BLaER1 (cell line): Measurements from ENCODE around the gene LEFTY2.
A peak's percentile ranks its signal among the peaks of the same experiment; 100 is the strongest.
"Not testable (repeated sequence)": the region's sequence is repeated elsewhere in the genome, so short reads cannot be mapped to it uniquely, and the experiment has no call there.

Source experiments
- H3K27ac ChIP-seq: shearing (Covaris generic); formaldehyde crosslinking; 2 replicates; pipeline ENCODE4 v1.8.1; 2022
- H3K27me3 ChIP-seq: shearing (Covaris generic); formaldehyde crosslinking; 2 replicates; pipeline ENCODE4 v1.8.1; 2022
- H3K36me3 ChIP-seq: shearing (Covaris generic); formaldehyde crosslinking; 2 replicates; pipeline ENCODE4 v1.8.1; 2022
- H3K4me1 ChIP-seq: shearing (Covaris generic); formaldehyde crosslinking; 2 replicates; pipeline ENCODE4 v1.8.1; 2022
- H3K4me2 ChIP-seq: shearing (Covaris generic); formaldehyde crosslinking; 2 replicates; pipeline ENCODE4 v1.8.1; 2022
- H3K4me3 ChIP-seq: shearing (Covaris generic); formaldehyde crosslinking; 2 replicates; pipeline ENCODE4 v1.8.1; 2022
- H3K9ac ChIP-seq: shearing (Covaris generic); formaldehyde crosslinking; 2 replicates; pipeline ENCODE4 v1.8.1; 2022
- H3K9me3 ChIP-seq: shearing (Covaris generic); formaldehyde crosslinking; 2 replicates; pipeline ENCODE4 v1.8.1; 2022
- H4K20me1 ChIP-seq: shearing (Covaris generic); formaldehyde crosslinking; 2 replicates; pipeline ENCODE4 v1.8.1; 2022
- Cebpa-rat ChIP-seq: shearing (Covaris generic); IDR thresholded peaks from 2 replicates; pipeline ENCODE4 v1.8.1; 2022

The LEFTY2 gene

GRCh38 chr1:225891229-225891972 is 49.6 kb downstream of the LEFTY2 start:
- no peaks in the 10 kb centered on the region for H3K36me3 ChIP-seq
- H3K9me3 ChIP-seq: no peaks in the 10 kb centered on the region
- no peak for TF ChIP-seq Cebpa-rat
- H4K20me1 ChIP-seq: no peaks in the 10 kb centered on the region
- peaks cover 10% of the 10 kb centered on the region; the same call in 1 of the 2 replicates for H3K27me3 ChIP-seq
- no peak overlapping the region for H3K9ac ChIP-seq
- no peak overlapping the region for H3K4me2 ChIP-seq
- peaks cover 14% of the 10 kb centered on the region for H3K4me1 ChIP-seq
- no peak overlapping the region for H3K27ac ChIP-seq
- no peak overlapping the region for H3K4me3 ChIP-seq

- H3K27ac ChIP-seq: no peak overlapping the region
- H3K4me2 ChIP-seq: no peak overlapping the region
- TF ChIP-seq Cebpa-rat: no peak
- H3K36me3 ChIP-seq: no peaks in the 10 kb centered on the region
- no peak overlapping the region for H3K9ac ChIP-seq
- H3K9me3 ChIP-seq: no peaks in the 10 kb centered on the region
- H4K20me1 ChIP-seq: no peaks in the 10 kb centered on the region
- peaks cover 12% of the 10 kb centered on the region; the same call in 1 of the 2 replicates for H3K27me3 ChIP-seq
- peaks cover 14% of the 10 kb centered on the region for H3K4me1 ChIP-seq
- no peak overlapping the region for H3K4me3 ChIP-seq
Observed at GRCh38 chr1:225890346-225891228, 50.4 kb downstream of the LEFTY2 start.

GRCh38 chr1:225889743-225890142 is 51.3 kb downstream of the LEFTY2 start:
- H3K36me3 ChIP-seq: no peaks in the 10 kb centered on the region
- no peaks in the 10 kb centered on the region for H3K9me3 ChIP-seq
- H3K9ac ChIP-seq: no peak overlapping the region
- H3K4me3 ChIP-seq: no peak overlapping the region
- TF ChIP-seq Cebpa-rat: no peak
- no peaks in the 10 kb centered on the region for H4K20me1 ChIP-seq
- H3K4me2 ChIP-seq: no peak overlapping the region
- H3K27ac ChIP-seq: no peak overlapping the region
- peaks cover 14% of the 10 kb centered on the region for H3K4me1 ChIP-seq
- peaks cover 12% of the 10 kb centered on the region; the same call in 1 of the 2 replicates for H3K27me3 ChIP-seq

GRCh38 chr1:225888898-225889601 is 52.0 kb downstream of the LEFTY2 start, which contains the start of gene LEFTY1:
Gene LEFTY1, minus strand, starts transcription at chr1:225889146. Its CDS starts 80 bp downstream, at chr1:225889066.
- Histone ChIP-seq H3K9me3 (no peaks in the 10 kb centered on the region), H3K27ac (no peak within 1 kb of the TSS), H3K36me3 (no peaks in the 10 kb centered on the region), H3K27me3 (peaks cover 14% of the 10 kb centered on the region), H3K4me1 (peaks cover 14% of the 10 kb centered on the region), H4K20me1 (no peaks in the 10 kb centered on the region), H3K4me3 (no peak within 1 kb of the TSS), H3K4me2 (peak within 1 kb of the TSS; percentile 42), H3K9ac (no peak within 1 kb of the TSS)
- no peak for TF ChIP-seq Cebpa-rat

GRCh38 chr1:225888289-225888897 is 52.6 kb downstream of the LEFTY2 start:
- H3K36me3 ChIP-seq: no peaks in the 10 kb centered on the region
- H3K4me3 ChIP-seq: no peak overlapping the region
- peak overlapping the region; percentile 42 for H3K4me2 ChIP-seq
- no peaks in the 10 kb centered on the region for H3K9me3 ChIP-seq
- peaks cover 20% of the 10 kb centered on the region for H3K27me3 ChIP-seq
- no peak overlapping the region for H3K27ac ChIP-seq
- H3K4me1 ChIP-seq: peaks cover 20% of the 10 kb centered on the region
- TF ChIP-seq Cebpa-rat: no peak
- no peak overlapping the region for H3K9ac ChIP-seq
- H4K20me1 ChIP-seq: no peaks in the 10 kb centered on the region

GRCh38 chr1:225887554-225888288 is 53.3 kb downstream of the LEFTY2 start:
- not testable (repeated sequence) for H3K4me2 ChIP-seq, H4K20me1 ChIP-seq, H3K9me3 ChIP-seq, H3K4me3 ChIP-seq, H3K9ac ChIP-seq, H3K27ac ChIP-seq, H3K36me3 ChIP-seq
- peaks cover 27% of the 10 kb centered on the region for H3K27me3 ChIP-seq
- peaks cover 27% of the 10 kb centered on the region for H3K4me1 ChIP-seq

- Histone ChIP-seq H3K27ac (no peak overlapping the region), H3K4me1 (peaks cover 27% of the 10 kb centered on the region)
- TF ChIP-seq Cebpa-rat: no peak
Observed at GRCh38 chr1:225887030-225887314, 54.0 kb downstream of the LEFTY2 start.

More at GRCh38 chr1:225887030-225887314, 54.0 kb downstream of the LEFTY2 start:
- no peaks in the 10 kb centered on the region for H4K20me1 ChIP-seq
- peaks cover 30% of the 10 kb centered on the region for H3K27me3 ChIP-seq
- no peak overlapping the region for H3K4me2 ChIP-seq
- H3K4me3 ChIP-seq: no peak overlapping the region
- H3K36me3 ChIP-seq: no peaks in the 10 kb centered on the region
- H3K9ac ChIP-seq: no peak overlapping the region
- H3K9me3 ChIP-seq: no peaks in the 10 kb centered on the region
